HL-60 (cell line): Measurements from ENCODE around the gene STXBP4.

Experiments
- DNase-seq, 2 experiments: peaks; one replicate each; pipeline ENCODE4 v3.0.0-alpha.2; 2010 to 2020; ENCODE audit warnings: low read depth in 1 of 2, low spot score in 1 of 2
- H3K27ac ChIP-seq: fragments of 250-450 bp; sonication (Bioruptor Pico); replicated peaks from 2 replicates; pipeline ENCODE4 v1.5.1; 2020; ENCODE audit warnings: mild to moderate bottlenecking, moderate library complexity
- H3K27me3 ChIP-seq: fragments of 250-450 bp; sonication (Bioruptor Pico); 2 replicates; pipeline ENCODE4 v1.5.1; 2021; ENCODE audit warnings: mild to moderate bottlenecking, moderate library complexity; ENCODE audit not compliant: insufficient read depth, poor library complexity, severe bottlenecking
- H3K4me3 ChIP-seq: replicated peaks from 2 replicates; pipeline ENCODE4 v1.5.1; 2011; ENCODE audit warnings: mild to moderate bottlenecking, control low read depth, low read length; ENCODE audit not compliant: insufficient read depth
- CTCF ChIP-seq: IDR thresholded peaks from one replicate; pipeline ENCODE4 v1.5.1; 2011; ENCODE audit warnings: low read length, control low read depth, inconsistent platforms; ENCODE audit not compliant: insufficient read depth
- GABPA ChIP-seq: IDR thresholded peaks from 2 replicates; pipeline ENCODE4 v1.6.1; 2012; ENCODE audit warnings: low read depth
- POLR2AphosphoS5 ChIP-seq: IDR thresholded peaks from 2 replicates; pipeline ENCODE4 v1.6.1; 2012; ENCODE audit warnings: low read depth
- REST ChIP-seq: IDR thresholded peaks from 2 replicates; pipeline ENCODE4 v1.6.1; 2012; ENCODE audit warnings: low read depth; ENCODE audit not compliant: insufficient replicate concordance
- SPI1 ChIP-seq: IDR thresholded peaks from 2 replicates; pipeline ENCODE4 v1.6.1; 2012; ENCODE audit warnings: low read depth, mild to moderate bottlenecking, borderline replicate concordance

The STXBP4 gene

DNA sequence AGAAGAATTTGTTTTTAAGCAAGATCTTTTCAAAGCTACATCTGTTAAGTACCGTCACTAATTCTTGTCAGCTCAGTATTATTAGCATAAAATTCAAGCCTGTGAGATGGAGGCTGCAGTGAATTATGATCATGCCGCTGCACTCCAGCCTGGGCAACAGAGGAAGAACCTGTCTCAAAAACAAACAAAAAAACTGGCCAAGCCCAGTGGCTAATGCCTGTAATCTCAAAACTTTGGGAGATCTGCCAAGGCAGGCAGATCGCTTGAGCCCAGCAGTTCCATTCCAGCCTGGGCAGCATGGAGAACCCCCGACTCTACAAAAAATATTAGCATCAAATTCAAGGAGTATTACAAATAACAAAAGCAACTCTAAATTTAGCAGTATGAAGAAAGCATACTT, 88.0 kb downstream of the STXBP4 start:
- no peak for DNase-seq
- Histone ChIP-seq H3K27ac (no peak overlapping the region), H3K27me3 (no peaks in the 10 kb centered on the region), H3K4me3 (no peak overlapping the region)
- TF ChIP-seq REST (no peak), SPI1 (no peak), GABPA (no peak), CTCF (no peak), POLR2AphosphoS5 (no peak)

GRCh38 chr17:55057184-55057583, 88.6 kb downstream of the STXBP4 start:
- no peak overlapping the region for H3K27ac ChIP-seq
- H3K4me3 ChIP-seq, result no peak overlapping the region
- H3K27me3 ChIP-seq, result no peaks in the 10 kb centered on the region
- TF ChIP-seq GABPA (no peak), POLR2AphosphoS5 (no peak), REST (no peak), SPI1 (no peak), CTCF (no peak)
- DNase-seq, result no peak

DNA sequence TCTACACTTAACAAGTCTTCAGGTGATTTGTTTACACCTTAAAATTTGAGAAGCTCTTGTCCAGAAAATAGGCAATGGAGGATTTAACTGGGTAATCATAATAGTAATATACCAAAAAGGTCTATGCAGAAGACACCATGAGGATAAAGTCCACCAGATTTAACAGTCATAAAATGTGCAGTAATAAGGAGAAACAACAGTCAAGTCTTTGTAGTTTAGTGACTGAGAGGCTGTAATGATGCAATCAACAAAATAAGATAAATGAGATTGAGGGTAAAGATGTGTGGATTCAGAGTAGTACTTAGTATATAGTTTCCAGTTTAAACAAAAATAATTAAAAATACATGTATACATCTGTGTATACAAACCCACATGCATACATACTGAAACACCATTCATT, 91.2 kb downstream of the STXBP4 start:
- H3K4me3 ChIP-seq, result no peak overlapping the region
- H3K27ac ChIP-seq, result no peak overlapping the region
- H3K27me3 ChIP-seq, result no peaks in the 10 kb centered on the region
- TF ChIP-seq REST, result no peak
- no peak for TF ChIP-seq CTCF
- no peak for TF ChIP-seq GABPA
- TF ChIP-seq POLR2AphosphoS5, result no peak
- TF ChIP-seq SPI1, result no peak
- DNase-seq, result no peak
